GM23338 (cell line): Measurements from ENCODE around the gene ZNF550. TPM values are rescaled to one million over a fixed set of nuclear protein-coding genes. Genes with fewer than 3 reads are reported as not detected.

Source experiments
- ATAC-seq: fragments of 200-7000 bp; cut with Tn5 transposase; 3 replicates; pipeline ENCODE4 v1.9.1; 2020
- DNase-seq: peaks from one replicate; pipeline ENCODE4 v3.0.0-alpha.2; 2015; ENCODE audit warnings: low spot score
- H2AFZ ChIP-seq: fragments of 200-600 bp; sonication (generic); 2 replicates; pipeline ENCODE4 v1.8.0; 2016; ENCODE audit warnings: antibody characterized with exemption, mild to moderate bottlenecking, moderate library complexity
- H3F3A ChIP-seq: fragments of 200-600 bp; sonication (generic); replicated peaks from 2 replicates; pipeline ENCODE4 v1.8.0; 2017; ENCODE audit warnings: antibody characterized with exemption, mixed run types, low read depth
- H3K27ac ChIP-seq: fragments of 200-600 bp; sonication (generic); 2 replicates; pipeline ENCODE4 v1.6.1; 2016; ENCODE audit warnings: low read depth
- H3K27me3 ChIP-seq: fragments of 200-600 bp; sonication (generic); 2 replicates; pipeline ENCODE4 v1.8.0; 2016; ENCODE audit warnings: mild to moderate bottlenecking, mixed run types, moderate library complexity; ENCODE audit not compliant: insufficient read depth
- H3K36me3 ChIP-seq: fragments of 200-600 bp; sonication (generic); 2 replicates; pipeline ENCODE4 v1.8.0; 2016; ENCODE audit warnings: mild to moderate bottlenecking; ENCODE audit not compliant: insufficient read depth
- H3K4me1 ChIP-seq: fragments of 200-600 bp; sonication (generic); 2 replicates; pipeline ENCODE4 v1.8.0; 2016; ENCODE audit warnings: mild to moderate bottlenecking, moderate library complexity; ENCODE audit not compliant: insufficient read depth
- H3K4me2 ChIP-seq: fragments of 200-600 bp; sonication (generic); 2 replicates; pipeline ENCODE4 v1.7.1; 2017; ENCODE audit warnings: mixed run types
- H3K4me3 ChIP-seq: fragments of 200-600 bp; sonication (generic); 2 replicates; pipeline ENCODE4 v1.6.1; 2016; ENCODE audit warnings: mixed run types
- H3K79me2 ChIP-seq: fragments of 200-600 bp; sonication (generic); replicated peaks from 2 replicates; pipeline ENCODE4 v1.8.0; 2017; ENCODE audit warnings: mild to moderate bottlenecking; ENCODE audit not compliant: insufficient read depth
- H3K9me2 ChIP-seq: fragments of 200-600 bp; sonication (generic); 2 replicates; pipeline ENCODE4 v1.8.0; 2017; ENCODE audit not compliant: insufficient read depth
- H4K20me1 ChIP-seq: fragments of 200-600 bp; sonication (generic); replicated peaks from 2 replicates; pipeline ENCODE4 v1.8.0; 2017; ENCODE audit warnings: mild to moderate bottlenecking; ENCODE audit not compliant: insufficient read depth
- H3K27ac Mint-ChIP-seq: 2 replicates; pipeline ENCODE4 v1.8.0; 2020; ENCODE audit warnings: inconsistent platforms, mild to moderate bottlenecking, moderate library complexity, mixed read lengths
- H3K27me3 Mint-ChIP-seq: 3 replicates; pipeline ENCODE4 v1.8.0; 2022; ENCODE audit warnings: low read depth, mild to moderate bottlenecking, moderate library complexity, mixed read lengths, inconsistent platforms; ENCODE audit not compliant: insufficient read depth, poor library complexity
- H3K36me3 Mint-ChIP-seq: 3 replicates; pipeline ENCODE4 v1.8.0; 2021; ENCODE audit warnings: low read depth, mild to moderate bottlenecking, inconsistent platforms, moderate library complexity, mixed read lengths
- H3K4me1 Mint-ChIP-seq: 3 replicates; pipeline ENCODE4 v1.8.0; 2020; ENCODE audit warnings: mild to moderate bottlenecking, inconsistent platforms, mixed read lengths
- H3K4me3 Mint-ChIP-seq: 3 replicates; pipeline ENCODE4 v1.8.0; 2021; ENCODE audit warnings: moderate library complexity, mild to moderate bottlenecking, inconsistent platforms, mixed read lengths
- H3K9me3 Mint-ChIP-seq: 3 replicates; pipeline ENCODE4 v1.8.0; 2020; ENCODE audit warnings: moderate library complexity, mild to moderate bottlenecking, inconsistent platforms, mixed read lengths
- CREB1 ChIP-seq: fragments of 250-450 bp; sonication (Bioruptor Pico); IDR thresholded peaks from 2 replicates; pipeline ENCODE4 v1.5.0; 2020; ENCODE audit warnings: low read depth, mild to moderate bottlenecking, moderate library complexity
- NANOG ChIP-seq: IDR thresholded peaks from 2 replicates; pipeline ENCODE4 v1.6.1; 2016; ENCODE audit warnings: antibody characterized with exemption, borderline replicate concordance
- STAT1 ChIP-seq: IDR thresholded peaks from one replicate; pipeline ENCODE4 v1.6.1; 2016; ENCODE audit warnings: antibody characterized with exemption; ENCODE audit not compliant: unreplicated experiment
- ZNF114 ChIP-seq: fragments of 250-450 bp; sonication (Bioruptor Pico); IDR thresholded peaks from 2 replicates; pipeline ENCODE4 v1.5.0; 2020; ENCODE audit warnings: mild to moderate bottlenecking, moderate library complexity
- ZNF331 ChIP-seq: fragments of 250-450 bp; sonication (Bioruptor Pico); IDR thresholded peaks from 2 replicates; pipeline ENCODE4 v1.5.0; 2020; ENCODE audit warnings: low read depth, mild to moderate bottlenecking, moderate library complexity
- polyA plus RNA-seq: library from polyadenylated mRNA; unstranded; fragments of >200 nt; fragmentation: Nextera tagmentation; extraction: Ambion mirVana; gene quantifications from 2 replicates; pipeline ENCODE4 v1.2.1, GENCODE V29; 2016
- total RNA-seq: library from RNA; depleted of rRNA; stranded (reverse); fragments of >200 nt; shearing (Covaris generic); gene quantifications from 2 replicates; pipeline ENCODE4 v1.2.3, GENCODE V29; 2014
- TF ChIP-seq, protein P1 (sequence below): IDR thresholded peaks from 2 replicates; pipeline ENCODE4 v1.6.1; 2016; ENCODE audit warnings: antibody characterized with exemption
- TF ChIP-seq, protein P2 (sequence below): fragments of 250-450 bp; sonication (Bioruptor Pico); IDR thresholded peaks from 2 replicates; pipeline ENCODE4 v1.5.0; 2020; ENCODE audit warnings: mild to moderate bottlenecking, moderate library complexity
- TF ChIP-seq, protein P3 (sequence below): IDR thresholded peaks from one replicate; pipeline ENCODE4 v1.6.1; 2018; ENCODE audit warnings: antibody characterized with exemption; ENCODE audit not compliant: unreplicated experiment

ZNF550 gene
- total and polyA plus RNA-seq, 2 experiments from 2014 or later: 5.7 to 14.7 TPM

DNA sequence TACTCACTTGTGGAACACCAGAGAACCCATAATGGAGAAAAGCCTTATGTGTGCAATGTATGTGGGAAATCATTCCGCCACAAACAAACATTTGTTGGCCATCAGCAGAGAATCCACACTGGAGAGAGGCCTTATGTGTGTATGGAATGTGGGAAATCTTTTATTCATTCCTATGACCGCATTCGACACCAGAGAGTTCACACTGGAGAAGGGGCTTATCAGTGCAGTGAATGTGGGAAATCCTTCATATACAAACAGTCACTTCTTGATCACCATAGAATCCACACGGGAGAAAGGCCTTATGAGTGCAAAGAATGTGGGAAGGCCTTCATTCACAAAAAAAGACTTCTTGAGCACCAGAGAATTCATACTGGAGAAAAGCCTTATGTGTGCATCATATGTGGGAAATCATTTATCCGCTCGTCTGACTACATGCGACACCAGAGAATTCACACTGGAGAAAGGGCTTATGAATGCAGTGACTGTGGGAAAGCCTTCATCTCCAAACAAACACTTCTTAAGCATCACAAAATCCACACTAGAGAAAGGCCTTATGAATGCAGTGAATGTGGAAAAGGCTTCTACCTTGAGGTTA, 21.6 kb downstream of the ZNF550 start:
- Mint-ChIP-seq H3K4me1 (no peaks in the 10 kb centered on the region), H3K4me3 (no peak overlapping the region), H3K9me3 (peaks cover 72% of the 10 kb centered on the region), H3K27me3 (peaks cover 5% of the 10 kb centered on the region), H3K36me3 (peaks cover 100% of the 10 kb centered on the region), H3K27ac (no peak overlapping the region)
- Histone ChIP-seq H4K20me1 (no peaks in the 10 kb centered on the region), H3F3A (no peaks in the 10 kb centered on the region), H3K4me1 (no peaks in the 10 kb centered on the region), H3K27ac (no peak overlapping the region), H3K4me2 (no peak overlapping the region), H3K36me3 (peaks cover 64% of the 10 kb centered on the region), H3K9me2 (peaks cover 4% of the 10 kb centered on the region; the same call in 1 of the 2 replicates), H2AFZ (no peak overlapping the region), H3K79me2 (peaks cover 15% of the 10 kb centered on the region), H3K27me3 (no peaks in the 10 kb centered on the region), H3K4me3 (no peak overlapping the region)
- no peak for DNase-seq
- no peak for TF ChIP-seq STAT1
- TF ChIP-seq, protein P1, sequence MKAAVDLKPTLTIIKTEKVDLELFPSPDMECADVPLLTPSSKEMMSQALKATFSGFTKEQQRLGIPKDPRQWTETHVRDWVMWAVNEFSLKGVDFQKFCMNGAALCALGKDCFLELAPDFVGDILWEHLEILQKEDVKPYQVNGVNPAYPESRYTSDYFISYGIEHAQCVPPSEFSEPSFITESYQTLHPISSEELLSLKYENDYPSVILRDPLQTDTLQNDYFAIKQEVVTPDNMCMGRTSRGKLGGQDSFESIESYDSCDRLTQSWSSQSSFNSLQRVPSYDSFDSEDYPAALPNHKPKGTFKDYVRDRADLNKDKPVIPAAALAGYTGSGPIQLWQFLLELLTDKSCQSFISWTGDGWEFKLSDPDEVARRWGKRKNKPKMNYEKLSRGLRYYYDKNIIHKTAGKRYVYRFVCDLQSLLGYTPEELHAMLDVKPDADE: no peak
- no peak for TF ChIP-seq ZNF114 (CRISPR knock-in tag)
- TF ChIP-seq NANOG: no peak
- no peak for TF ChIP-seq ZNF331
- TF ChIP-seq, protein P2, sequence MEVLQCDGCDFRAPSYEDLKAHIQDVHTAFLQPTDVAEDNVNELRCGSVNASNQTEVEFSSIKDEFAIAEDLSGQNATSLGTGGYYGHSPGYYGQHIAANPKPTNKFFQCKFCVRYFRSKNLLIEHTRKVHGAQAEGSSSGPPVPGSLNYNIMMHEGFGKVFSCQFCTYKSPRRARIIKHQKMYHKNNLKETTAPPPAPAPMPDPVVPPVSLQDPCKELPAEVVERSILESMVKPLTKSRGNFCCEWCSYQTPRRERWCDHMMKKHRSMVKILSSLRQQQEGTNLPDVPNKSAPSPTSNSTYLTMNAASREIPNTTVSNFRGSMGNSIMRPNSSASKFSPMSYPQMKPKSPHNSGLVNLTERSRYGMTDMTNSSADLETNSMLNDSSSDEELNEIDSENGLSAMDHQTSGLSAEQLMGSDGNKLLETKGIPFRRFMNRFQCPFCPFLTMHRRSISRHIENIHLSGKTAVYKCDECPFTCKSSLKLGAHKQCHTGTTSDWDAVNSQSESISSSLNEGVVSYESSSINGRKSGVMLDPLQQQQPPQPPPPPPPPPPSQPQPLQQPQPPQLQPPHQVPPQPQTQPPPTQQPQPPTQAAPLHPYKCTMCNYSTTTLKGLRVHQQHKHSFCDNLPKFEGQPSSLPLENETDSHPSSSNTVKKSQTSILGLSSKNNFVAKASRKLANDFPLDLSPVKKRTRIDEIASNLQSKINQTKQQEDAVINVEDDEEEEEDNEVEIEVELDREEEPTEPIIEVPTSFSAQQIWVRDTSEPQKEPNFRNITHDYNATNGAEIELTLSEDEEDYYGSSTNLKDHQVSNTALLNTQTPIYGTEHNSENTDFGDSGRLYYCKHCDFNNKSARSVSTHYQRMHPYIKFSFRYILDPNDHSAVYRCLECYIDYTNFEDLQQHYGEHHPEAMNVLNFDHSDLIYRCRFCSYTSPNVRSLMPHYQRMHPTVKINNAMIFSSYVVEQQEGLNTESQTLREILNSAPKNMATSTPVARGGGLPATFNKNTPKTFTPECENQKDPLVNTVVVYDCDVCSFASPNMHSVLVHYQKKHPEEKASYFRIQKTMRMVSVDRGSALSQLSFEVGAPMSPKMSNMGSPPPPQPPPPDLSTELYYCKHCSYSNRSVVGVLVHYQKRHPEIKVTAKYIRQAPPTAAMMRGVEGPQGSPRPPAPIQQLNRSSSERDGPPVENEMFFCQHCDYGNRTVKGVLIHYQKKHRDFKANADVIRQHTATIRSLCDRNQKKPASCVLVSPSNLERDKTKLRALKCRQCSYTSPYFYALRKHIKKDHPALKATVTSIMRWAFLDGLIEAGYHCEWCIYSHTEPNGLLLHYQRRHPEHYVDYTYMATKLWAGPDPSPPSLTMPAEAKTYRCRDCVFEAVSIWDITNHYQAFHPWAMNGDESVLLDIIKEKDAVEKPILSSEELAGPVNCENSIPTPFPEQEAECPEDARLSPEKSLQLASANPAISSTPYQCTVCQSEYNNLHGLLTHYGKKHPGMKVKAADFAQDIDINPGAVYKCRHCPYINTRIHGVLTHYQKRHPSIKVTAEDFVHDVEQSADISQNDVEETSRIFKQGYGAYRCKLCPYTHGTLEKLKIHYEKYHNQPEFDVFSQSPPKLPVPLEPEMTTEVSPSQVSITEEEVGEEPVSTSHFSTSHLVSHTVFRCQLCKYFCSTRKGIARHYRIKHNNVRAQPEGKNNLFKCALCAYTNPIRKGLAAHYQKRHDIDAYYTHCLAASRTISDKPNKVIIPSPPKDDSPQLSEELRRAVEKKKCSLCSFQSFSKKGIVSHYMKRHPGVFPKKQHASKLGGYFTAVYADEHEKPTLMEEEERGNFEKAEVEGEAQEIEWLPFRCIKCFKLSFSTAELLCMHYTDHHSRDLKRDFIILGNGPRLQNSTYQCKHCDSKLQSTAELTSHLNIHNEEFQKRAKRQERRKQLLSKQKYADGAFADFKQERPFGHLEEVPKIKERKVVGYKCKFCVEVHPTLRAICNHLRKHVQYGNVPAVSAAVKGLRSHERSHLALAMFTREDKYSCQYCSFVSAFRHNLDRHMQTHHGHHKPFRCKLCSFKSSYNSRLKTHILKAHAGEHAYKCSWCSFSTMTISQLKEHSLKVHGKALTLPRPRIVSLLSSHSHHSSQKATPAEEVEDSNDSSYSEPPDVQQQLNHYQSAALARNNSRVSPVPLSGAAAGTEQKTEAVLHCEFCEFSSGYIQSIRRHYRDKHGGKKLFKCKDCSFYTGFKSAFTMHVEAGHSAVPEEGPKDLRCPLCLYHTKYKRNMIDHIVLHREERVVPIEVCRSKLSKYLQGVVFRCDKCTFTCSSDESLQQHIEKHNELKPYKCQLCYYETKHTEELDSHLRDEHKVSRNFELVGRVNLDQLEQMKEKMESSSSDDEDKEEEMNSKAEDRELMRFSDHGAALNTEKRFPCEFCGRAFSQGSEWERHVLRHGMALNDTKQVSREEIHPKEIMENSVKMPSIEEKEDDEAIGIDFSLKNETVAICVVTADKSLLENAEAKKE (CRISPR knock-in tag): no peak
- TF ChIP-seq, protein P3, sequence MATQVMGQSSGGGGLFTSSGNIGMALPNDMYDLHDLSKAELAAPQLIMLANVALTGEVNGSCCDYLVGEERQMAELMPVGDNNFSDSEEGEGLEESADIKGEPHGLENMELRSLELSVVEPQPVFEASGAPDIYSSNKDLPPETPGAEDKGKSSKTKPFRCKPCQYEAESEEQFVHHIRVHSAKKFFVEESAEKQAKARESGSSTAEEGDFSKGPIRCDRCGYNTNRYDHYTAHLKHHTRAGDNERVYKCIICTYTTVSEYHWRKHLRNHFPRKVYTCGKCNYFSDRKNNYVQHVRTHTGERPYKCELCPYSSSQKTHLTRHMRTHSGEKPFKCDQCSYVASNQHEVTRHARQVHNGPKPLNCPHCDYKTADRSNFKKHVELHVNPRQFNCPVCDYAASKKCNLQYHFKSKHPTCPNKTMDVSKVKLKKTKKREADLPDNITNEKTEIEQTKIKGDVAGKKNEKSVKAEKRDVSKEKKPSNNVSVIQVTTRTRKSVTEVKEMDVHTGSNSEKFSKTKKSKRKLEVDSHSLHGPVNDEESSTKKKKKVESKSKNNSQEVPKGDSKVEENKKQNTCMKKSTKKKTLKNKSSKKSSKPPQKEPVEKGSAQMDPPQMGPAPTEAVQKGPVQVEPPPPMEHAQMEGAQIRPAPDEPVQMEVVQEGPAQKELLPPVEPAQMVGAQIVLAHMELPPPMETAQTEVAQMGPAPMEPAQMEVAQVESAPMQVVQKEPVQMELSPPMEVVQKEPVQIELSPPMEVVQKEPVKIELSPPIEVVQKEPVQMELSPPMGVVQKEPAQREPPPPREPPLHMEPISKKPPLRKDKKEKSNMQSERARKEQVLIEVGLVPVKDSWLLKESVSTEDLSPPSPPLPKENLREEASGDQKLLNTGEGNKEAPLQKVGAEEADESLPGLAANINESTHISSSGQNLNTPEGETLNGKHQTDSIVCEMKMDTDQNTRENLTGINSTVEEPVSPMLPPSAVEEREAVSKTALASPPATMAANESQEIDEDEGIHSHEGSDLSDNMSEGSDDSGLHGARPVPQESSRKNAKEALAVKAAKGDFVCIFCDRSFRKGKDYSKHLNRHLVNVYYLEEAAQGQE: no peak
- no peak for TF ChIP-seq CREB1
- no peak for ATAC-seq
